Smooth muscle cell of the coronary artery (primary cell): ENCODE measurements around the gene AP1G2. TPM values are rescaled to one million over a fixed set of nuclear protein-coding genes. Genes with fewer than 3 reads are reported as not detected.

Experiments used
- total RNA-seq: library from RNA; depleted of rRNA; stranded (reverse); fragments of >200 nt; gene quantifications from 2 replicates; pipeline ENCODE4 v1.2.3, GENCODE V29; 2014; ENCODE audit warnings: low replicate concordance

Gene AP1G2, protein sequence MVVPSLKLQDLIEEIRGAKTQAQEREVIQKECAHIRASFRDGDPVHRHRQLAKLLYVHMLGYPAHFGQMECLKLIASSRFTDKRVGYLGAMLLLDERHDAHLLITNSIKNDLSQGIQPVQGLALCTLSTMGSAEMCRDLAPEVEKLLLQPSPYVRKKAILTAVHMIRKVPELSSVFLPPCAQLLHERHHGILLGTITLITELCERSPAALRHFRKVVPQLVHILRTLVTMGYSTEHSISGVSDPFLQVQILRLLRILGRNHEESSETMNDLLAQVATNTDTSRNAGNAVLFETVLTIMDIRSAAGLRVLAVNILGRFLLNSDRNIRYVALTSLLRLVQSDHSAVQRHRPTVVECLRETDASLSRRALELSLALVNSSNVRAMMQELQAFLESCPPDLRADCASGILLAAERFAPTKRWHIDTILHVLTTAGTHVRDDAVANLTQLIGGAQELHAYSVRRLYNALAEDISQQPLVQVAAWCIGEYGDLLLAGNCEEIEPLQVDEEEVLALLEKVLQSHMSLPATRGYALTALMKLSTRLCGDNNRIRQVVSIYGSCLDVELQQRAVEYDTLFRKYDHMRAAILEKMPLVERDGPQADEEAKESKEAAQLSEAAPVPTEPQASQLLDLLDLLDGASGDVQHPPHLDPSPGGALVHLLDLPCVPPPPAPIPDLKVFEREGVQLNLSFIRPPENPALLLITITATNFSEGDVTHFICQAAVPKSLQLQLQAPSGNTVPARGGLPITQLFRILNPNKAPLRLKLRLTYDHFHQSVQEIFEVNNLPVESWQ
- total RNA-seq = 6.5 and 7.7 TPM in 2 replicates

DNA sequence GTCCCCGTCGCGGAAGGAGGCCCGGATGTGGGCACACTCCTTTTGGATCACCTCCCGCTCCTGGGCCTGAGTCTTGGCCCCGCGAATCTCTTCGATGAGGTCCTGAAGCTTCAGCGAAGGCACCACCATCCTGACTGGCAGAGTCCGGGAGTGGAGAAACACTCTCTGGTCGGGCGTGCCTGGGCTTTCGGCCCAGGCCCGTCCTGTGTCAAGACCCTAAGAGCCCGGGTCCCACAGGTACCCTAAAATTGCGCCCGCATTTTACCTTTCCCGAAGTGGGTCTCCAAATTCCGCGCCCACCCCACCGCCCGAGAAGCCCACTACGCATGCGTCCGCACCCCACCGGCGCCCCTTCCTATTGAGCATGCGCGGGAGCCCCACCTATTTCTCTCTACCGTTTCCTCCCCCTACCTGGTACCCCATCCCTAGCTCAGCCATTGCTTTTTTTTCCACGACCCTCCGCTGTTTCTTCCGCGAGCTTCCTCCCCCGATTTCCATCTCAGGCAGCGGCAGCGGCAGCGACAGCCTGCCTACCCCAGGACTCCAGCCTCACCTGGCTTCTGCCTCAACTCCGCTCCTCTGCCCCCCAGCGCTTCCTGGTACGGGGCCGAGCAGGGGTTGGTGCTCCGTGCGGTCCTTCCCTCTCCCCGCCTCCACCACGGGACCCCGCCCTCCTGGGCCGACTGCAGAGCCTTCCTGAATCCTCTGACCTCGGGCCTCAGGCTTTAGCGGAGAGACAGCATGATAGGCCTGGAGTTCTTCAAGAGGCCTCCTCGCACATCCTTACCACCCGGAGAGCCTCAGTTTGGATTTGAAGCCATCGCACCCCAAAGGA is at the start of gene AP1G2:
AP1G2 (minus strand) TSS at position 606 of the 835 bp plus-strand sequence; CDS start at position 129, 477 bp downstream.

DNA sequence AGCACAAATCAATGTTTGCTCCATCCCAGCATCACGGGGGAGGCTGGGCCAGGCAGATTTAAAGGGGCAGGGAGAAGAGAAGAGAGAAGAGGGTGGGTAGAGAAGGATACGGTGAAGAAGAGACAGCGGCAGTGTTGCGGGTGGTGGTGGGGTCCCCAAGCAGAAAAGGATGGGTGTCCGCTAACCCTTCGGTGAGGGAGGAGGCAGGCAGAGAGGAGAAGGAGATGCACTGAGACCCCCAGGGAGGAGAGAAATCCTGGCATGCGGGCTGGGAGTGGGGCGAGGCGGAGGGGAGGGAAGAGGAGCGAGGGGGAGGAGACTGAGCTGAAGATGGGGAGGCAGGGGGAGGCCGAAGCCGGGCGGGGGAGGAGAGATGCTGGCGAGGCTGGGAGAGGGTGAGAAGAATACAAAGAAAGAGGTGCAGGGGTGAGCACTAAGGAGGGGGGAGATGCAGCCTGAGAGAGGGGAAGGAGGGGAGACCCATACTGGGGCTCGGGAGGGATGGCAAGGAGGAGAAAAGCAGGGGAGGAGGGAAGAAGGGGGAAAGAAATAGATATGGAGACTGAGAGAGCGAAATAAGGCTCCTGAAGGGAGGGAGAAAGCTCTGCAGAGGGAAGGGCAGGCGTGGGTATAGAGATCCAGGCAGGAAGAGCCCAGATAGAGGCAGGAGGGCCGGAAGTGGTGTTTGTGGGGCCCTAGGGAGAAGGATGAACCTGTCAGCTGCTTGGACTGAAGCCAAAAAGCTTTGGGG is 11.1 kb upstream of the AP1G2 start, which contains the start of gene JPH4:
JPH4 (minus strand) TSS at position 231 of the 751 bp plus-strand sequence. CDS start 1,337 bp downstream, outside the sequence.

DNA sequence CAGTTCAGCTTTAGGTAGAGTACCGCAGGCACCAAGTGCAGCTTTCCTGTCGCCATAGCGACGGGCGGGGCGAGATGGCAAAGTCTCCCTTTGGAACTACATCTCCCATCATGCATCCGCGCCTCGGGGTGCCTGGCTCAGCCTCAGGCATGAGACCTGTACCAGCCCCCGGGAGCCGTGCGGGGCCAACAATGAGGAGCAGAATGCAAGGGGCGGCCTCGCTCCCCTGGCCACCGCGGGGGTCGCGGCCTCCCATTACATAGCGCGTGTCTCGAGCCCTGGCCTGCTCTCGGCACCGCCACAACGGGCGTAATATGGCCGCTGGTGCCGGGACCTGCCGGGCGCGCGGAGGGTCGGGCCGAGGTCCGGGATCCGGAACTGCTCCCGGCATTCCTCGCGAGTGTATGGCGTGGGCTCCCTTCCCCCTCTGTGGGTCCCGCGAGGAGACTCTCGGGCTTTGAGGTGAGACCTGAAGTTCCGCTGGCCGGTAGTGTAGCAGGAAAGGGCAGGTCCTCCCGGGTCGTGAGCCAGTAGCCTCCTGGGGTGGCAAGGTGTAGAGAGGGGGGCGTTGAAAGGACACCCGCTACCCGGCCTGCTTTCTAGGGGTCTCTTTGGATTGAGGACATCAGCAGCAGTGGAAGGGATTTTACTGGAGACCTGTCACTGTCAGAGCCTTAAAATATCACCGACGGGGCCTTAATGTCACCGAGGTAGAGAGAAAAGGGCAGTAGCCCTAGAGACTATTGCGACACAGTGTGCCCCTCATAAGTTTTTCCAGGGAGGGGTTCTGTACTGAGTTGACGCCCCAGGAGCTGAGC is 11.5 kb downstream of the AP1G2 start, which contains the start of gene THTPA:
THTPA (plus strand) TSS at position 390 of the 818 bp plus-strand sequence. CDS start 487 bp downstream, outside the sequence.

DNA sequence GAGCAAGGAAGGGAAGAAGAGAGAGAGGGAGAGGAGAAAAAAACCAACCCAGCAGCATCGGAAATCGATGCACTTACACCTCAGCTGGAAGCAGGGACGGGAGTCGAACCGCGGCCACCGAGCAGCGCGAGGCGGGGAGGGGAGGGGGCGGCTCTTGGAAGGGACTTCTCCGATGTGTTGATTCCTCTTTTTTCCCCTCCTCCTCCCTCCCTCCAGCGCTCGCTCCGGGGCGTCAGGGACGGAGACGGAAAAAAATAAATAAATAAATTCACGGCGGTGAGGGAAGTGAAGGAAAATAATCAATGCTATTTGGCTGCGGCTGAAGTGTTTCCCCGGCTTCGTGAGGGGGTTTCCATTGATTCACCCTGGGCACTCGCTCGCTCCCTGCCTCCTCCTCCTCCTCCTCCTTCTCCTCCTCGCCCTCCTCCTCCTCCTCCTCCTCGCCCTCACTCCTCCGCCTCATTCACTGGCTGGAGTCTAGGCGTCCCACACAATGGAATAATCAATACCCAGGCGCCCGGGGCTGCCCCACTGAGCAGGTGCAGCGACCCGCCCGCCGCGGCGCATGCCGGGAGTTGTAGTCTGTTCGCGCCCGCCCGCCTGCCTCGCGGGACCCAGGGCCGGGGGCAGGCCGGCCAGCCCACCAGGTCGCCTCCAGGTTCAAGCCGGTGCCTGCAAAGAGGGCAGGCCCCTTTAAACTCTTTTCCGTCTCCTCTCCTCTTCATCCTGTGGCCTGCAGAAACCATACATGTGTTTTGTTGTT is 16.1 kb downstream of the AP1G2 start, which contains the start of gene ZFHX2:
ZFHX2 (minus strand) TSS at position 500 of the 763 bp plus-strand sequence. CDS start 16,440 bp downstream, outside the sequence.

Other genes starting within 250 kb of the AP1G2 start
- gene PABPN1, start 246.3 kb downstream of the AP1G2 start, total RNA-seq = 76.1 and 118 TPM in 2 replicates
- 17.3 and 19.0 TPM in 2 replicates for gene SLC22A17, start 214.9 kb downstream of the AP1G2 start, total RNA-seq
- 1.1 and 4.9 TPM in 2 replicates for gene EFS, start 202.6 kb downstream of the AP1G2 start, total RNA-seq
- gene IL25, start 195.0 kb downstream of the AP1G2 start, total RNA-seq = not detected in 2 replicates
- not detected in 2 replicates for gene CMTM5, start 190.7 kb downstream of the AP1G2 start, total RNA-seq
- under 0.01 TPM in 1 of 2 replicates, not detected in the other for gene MYH6, start 159.5 kb downstream of the AP1G2 start, total RNA-seq
- 1.1 TPM in 1 of 2 replicates, not detected in the other for gene MYH7, start 132.1 kb downstream of the AP1G2 start, total RNA-seq
- 39.4 and 57.1 TPM in 2 replicates for gene NGDN, start 98.1 kb downstream of the AP1G2 start, total RNA-seq
- 0.08 and 0.35 TPM in 2 replicates for gene ZFHX2, start 16.0 kb downstream of the AP1G2 start, total RNA-seq
- 10.6 and 22.3 TPM in 2 replicates for gene THTPA, start 11.5 kb downstream of the AP1G2 start, total RNA-seq
- not detected in 2 replicates for gene JPH4, start 11.0 kb upstream of the AP1G2 start, total RNA-seq
- 0.08 and 0.12 TPM in 2 replicates for gene DHRS2, start 68.6 kb upstream of the AP1G2 start, total RNA-seq